A549 (cell line): ENCODE data around the gene ZNF740. TPM values are rescaled to one million over a fixed set of nuclear protein-coding genes. Genes with fewer than 3 reads are reported as not detected.

Experiments used
- ATAC-seq, 2 experiments: fragments of 200-7000 bp in 1 of 2; fragments of >200 bp in 1 of 2; cut with Nextera tagmentation in 1 of 2; cut with Tn5 transposase in 1 of 2; 3 replicates each; pipeline versions ENCODE4 v1.8.0 to v1.9.1; 2018 to 2020; ENCODE audit warnings: mild to moderate bottlenecking in 1 of 2, moderate library complexity in 1 of 2
- CTCF ChIA-PET: fragments of 300-600 bp; sonication (Branson Sonifier 250); formaldehyde crosslinking; extraction: SDS; loops from one replicate; lab custom pipeline; 2021; ENCODE audit warnings: antibody characterized with exemption, inconsistent platforms; lab: Yijun Ruan, JAX
- POLR2A ChIA-PET: fragments of 350-600 bp; formaldehyde crosslinking; extraction: SDS; loops from one replicate; lab custom pipeline; 2021; ENCODE audit warnings: antibody characterized with exemption, inconsistent platforms; lab: Yijun Ruan, JAX
- DNase-seq, 2 experiments: peaks; one replicate each; pipeline versions ENCODE4 v3.0.0 to v3.0.0-alpha.2; 2011 to 2016; ENCODE audit warnings: low read depth in 1 of 2, low spot score in 1 of 2
- FAIRE-seq: peaks from 2 replicates; lab custom pipeline; 2011; peaks lifted over from hg19 to GRCh38; lab: Jason Lieb, UNC
- H3K27ac ChIP-seq, 2 experiments: fragments of >200 bp; sonication (Bioruptor Twin); formaldehyde crosslinking; 3 replicates each; pipeline ENCODE4 v1.5.1; 2016 to 2017
- H3K4me1 ChIP-seq: fragments of >200 bp; sonication (Bioruptor Twin); formaldehyde crosslinking; 3 replicates; pipeline ENCODE4 v1.6.1; 2016
- H3K4me2 ChIP-seq: fragments of >200 bp; sonication (Bioruptor Twin); formaldehyde crosslinking; 3 replicates; pipeline ENCODE4 v1.6.1; 2016
- H3K4me3 ChIP-seq: fragments of >200 bp; sonication (Bioruptor Twin); formaldehyde crosslinking; 3 replicates; pipeline ENCODE4 v1.5.1; 2016
- H3K9me3 ChIP-seq: fragments of >200 bp; sonication (Bioruptor Twin); formaldehyde crosslinking; 3 replicates; pipeline ENCODE4 v1.6.1; 2016
- BHLHE40 ChIP-seq: IDR thresholded peaks from 2 replicates; pipeline ENCODE4 v1.6.1; 2012; ENCODE audit warnings: low read depth, low read length, inconsistent platforms
- CBX2 ChIP-seq: fragments of 200-600 bp; sonication (generic); IDR thresholded peaks from 2 replicates; pipeline ENCODE4 v1.6.1; 2016; ENCODE audit warnings: low read depth, mild to moderate bottlenecking, borderline replicate concordance
- CHD2 ChIP-seq: fragments of 150-350 bp; IDR thresholded peaks from 2 replicates; pipeline ENCODE4 v1.6.1; 2014; ENCODE audit warnings: low read length; ENCODE audit not compliant: partially characterized antibody
- E2F6 ChIP-seq: IDR thresholded peaks from 2 replicates; pipeline ENCODE4 v1.6.1; 2012; ENCODE audit warnings: low read depth, borderline replicate concordance
- FOSL2 ChIP-seq, 2 experiments: fragments of 450-650 bp in 1 of 2; fragments of >200 bp in 1 of 2; sonication (Bioruptor Twin) in 1 of 2; formaldehyde crosslinking; IDR thresholded peaks; 2 replicates each; pipeline versions ENCODE4 v1.5.0 to v1.6.1; 2016 to 2020; ENCODE audit warnings: mild to moderate bottlenecking in 1 of 2, moderate library complexity in 1 of 2
- GATA3 ChIP-seq: IDR thresholded peaks from 2 replicates; pipeline ENCODE4 v1.6.1; 2012; ENCODE audit warnings: borderline replicate concordance
- HDAC2 ChIP-seq: fragments of 200-600 bp; sonication (generic); IDR thresholded peaks from 2 replicates; pipeline ENCODE4 v1.6.1; 2016
- HMGXB4 ChIP-seq: fragments of 250-450 bp; sonication (Bioruptor Pico); IDR thresholded peaks from 2 replicates; pipeline ENCODE4 v1.5.0; 2021; ENCODE audit warnings: mild to moderate bottlenecking, moderate library complexity, borderline replicate concordance
- JUN ChIP-seq, 2 experiments: fragments of >200 bp; sonication (Bioruptor Twin); formaldehyde crosslinking; IDR thresholded peaks; 2 replicates in 1 of 2; 3 replicates in 1 of 2; pipeline ENCODE4 v1.6.1; 2016 to 2017
- JUNB ChIP-seq: fragments of >200 bp; sonication (Bioruptor Twin); formaldehyde crosslinking; IDR thresholded peaks from 2 replicates; pipeline ENCODE4 v1.6.1; 2016
- KDM1A ChIP-seq: fragments of 200-600 bp; sonication (generic); IDR thresholded peaks from 2 replicates; pipeline ENCODE4 v1.6.1; 2016; ENCODE audit warnings: low read depth, mild to moderate bottlenecking
- MAZ ChIP-seq: fragments of 150-350 bp; IDR thresholded peaks from 2 replicates; pipeline ENCODE4 v1.6.1; 2014; ENCODE audit warnings: antibody characterized with exemption, low read depth, low read length, borderline replicate concordance
- MYC ChIP-seq: IDR thresholded peaks from 2 replicates; pipeline ENCODE4 v1.6.1; 2012; ENCODE audit warnings: mild to moderate bottlenecking, inconsistent platforms, low read length, improper control_type of control experiment, borderline replicate concordance
- NR3C1 ChIP-seq: fragments of >200 bp; sonication (Bioruptor Twin); formaldehyde crosslinking; IDR thresholded peaks from 3 replicates; pipeline ENCODE4 v1.6.1; 2017
- POLR2AphosphoS2 ChIP-seq: conservative IDR thresholded peaks from 2 replicates; pipeline ENCODE4 v1.6.1; 2012; ENCODE audit warnings: low read length, improper control_type of control experiment, inconsistent platforms
- RFX5 ChIP-seq: fragments of 450-650 bp; IDR thresholded peaks from 2 replicates; pipeline ENCODE4 v1.7.1; 2014; ENCODE audit warnings: antibody characterized with exemption, mild to moderate bottlenecking, moderate library complexity
- RNF2 ChIP-seq: fragments of 200-600 bp; sonication (generic); IDR thresholded peaks from 2 replicates; pipeline ENCODE4 v1.6.1; 2016; ENCODE audit warnings: low read depth, mild to moderate bottlenecking, antibody characterized with exemption, moderate library complexity, borderline replicate concordance
- ZNF302 ChIP-seq: fragments of 250-450 bp; sonication (Bioruptor Pico); IDR thresholded peaks from 2 replicates; pipeline ENCODE4 v1.9.0; 2021; ENCODE audit warnings: inconsistent platforms, mild to moderate bottlenecking, moderate library complexity
- ZSCAN20 ChIP-seq: fragments of 250-450 bp; sonication (Bioruptor Pico); IDR thresholded peaks from 2 replicates; pipeline ENCODE4 v1.8.0; 2022; ENCODE audit warnings: mild to moderate bottlenecking, moderate library complexity
- WGBS: methylation state at CpG from one replicate; pipeline ENCODE4 v1.1.6; 2017; ENCODE audit errors: missing lambda C conversion rate; 5-methylcytosine and 5-hydroxymethylcytosine counted together
- polyA plus RNA-seq, 4 experiments: library from polyadenylated mRNA; depleted of rRNA in 3 of 4; stranded (reverse); fragments of >200 nt; fragmentation: RNase III in 1 of 4; extraction: RNeasy Plus Mini Kit Qiagen cat#74134 plus additional on column Dnase treatment in 1 of 4; gene quantifications; 2 replicates in 3 of 4; 3 replicates in 1 of 4; pipeline ENCODE4 v1.2.3, GENCODE V29; 2011 to 2017
- TF ChIP-seq, protein P1 (sequence below): fragments of >200 bp; sonication (Bioruptor Twin); formaldehyde crosslinking; IDR thresholded peaks from 3 replicates; pipeline ENCODE4 v1.5.1; 2016
- TF ChIP-seq, protein P2 (sequence below): fragments of 450-650 bp; IDR thresholded peaks from 2 replicates; pipeline ENCODE4 v1.6.1; 2014; ENCODE audit warnings: antibody characterized with exemption
- TF ChIP-seq, protein P3 (sequence below): fragments of 250-450 bp; sonication (Bioruptor Pico); IDR thresholded peaks from 2 replicates; pipeline ENCODE4 v1.5.0; 2020; ENCODE audit warnings: low read depth, mild to moderate bottlenecking, moderate library complexity

ZNF740 gene
- polyA plus RNA-seq, 2 of the 4 experiments (the other 2 are of a cell fraction) = 15.1 to 28.8 TPM

DNA sequence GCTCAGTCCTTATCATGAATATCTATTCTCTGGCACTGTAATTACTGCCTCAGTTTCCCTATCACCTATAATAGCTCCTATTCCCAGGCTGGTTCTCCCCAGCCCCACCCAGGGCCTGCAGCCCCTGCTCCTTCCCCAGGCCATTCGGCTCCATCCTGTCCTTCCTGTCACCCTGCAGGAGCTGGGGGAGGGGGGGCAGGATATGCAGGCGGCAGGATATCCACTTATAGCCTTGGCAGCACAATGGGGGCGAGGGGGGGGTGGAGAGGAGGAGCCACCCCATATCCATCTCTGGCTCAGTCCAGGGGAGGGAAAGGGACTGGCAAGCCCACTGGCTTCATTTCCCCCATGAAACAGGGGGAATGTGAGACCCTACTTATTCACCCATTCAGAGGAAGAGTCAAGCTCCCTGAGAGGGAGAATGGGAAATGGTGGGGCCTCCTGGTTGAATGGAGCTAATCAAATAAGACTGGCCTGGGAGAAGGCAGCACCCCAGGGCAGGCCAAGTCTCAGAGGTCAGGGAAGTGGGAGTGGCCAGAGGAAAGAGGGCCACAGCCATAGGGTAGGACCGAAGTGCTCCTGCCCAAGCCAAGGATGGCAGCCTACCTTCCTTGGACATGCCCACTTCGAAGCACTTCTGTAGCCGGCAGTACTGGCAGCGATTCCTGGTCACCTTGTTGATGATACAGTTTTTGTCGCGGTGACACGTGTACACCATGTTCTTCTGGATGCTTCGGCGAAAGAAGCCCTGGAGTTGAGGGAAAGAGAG lies 34.3 kb downstream of the ZNF740 start:
- TF ChIP-seq, protein P1, sequence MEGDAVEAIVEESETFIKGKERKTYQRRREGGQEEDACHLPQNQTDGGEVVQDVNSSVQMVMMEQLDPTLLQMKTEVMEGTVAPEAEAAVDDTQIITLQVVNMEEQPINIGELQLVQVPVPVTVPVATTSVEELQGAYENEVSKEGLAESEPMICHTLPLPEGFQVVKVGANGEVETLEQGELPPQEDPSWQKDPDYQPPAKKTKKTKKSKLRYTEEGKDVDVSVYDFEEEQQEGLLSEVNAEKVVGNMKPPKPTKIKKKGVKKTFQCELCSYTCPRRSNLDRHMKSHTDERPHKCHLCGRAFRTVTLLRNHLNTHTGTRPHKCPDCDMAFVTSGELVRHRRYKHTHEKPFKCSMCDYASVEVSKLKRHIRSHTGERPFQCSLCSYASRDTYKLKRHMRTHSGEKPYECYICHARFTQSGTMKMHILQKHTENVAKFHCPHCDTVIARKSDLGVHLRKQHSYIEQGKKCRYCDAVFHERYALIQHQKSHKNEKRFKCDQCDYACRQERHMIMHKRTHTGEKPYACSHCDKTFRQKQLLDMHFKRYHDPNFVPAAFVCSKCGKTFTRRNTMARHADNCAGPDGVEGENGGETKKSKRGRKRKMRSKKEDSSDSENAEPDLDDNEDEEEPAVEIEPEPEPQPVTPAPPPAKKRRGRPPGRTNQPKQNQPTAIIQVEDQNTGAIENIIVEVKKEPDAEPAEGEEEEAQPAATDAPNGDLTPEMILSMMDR = no peak
- TF ChIP-seq CBX2 (no peak), RNF2 (no peak), ZNF302 (CRISPR knock-in tag) (no peak), POLR2AphosphoS2 (no peak), E2F6 (no peak), CHD2 (no peak), RFX5 (no peak), KDM1A (no peak)
- TF ChIP-seq, protein P2, sequence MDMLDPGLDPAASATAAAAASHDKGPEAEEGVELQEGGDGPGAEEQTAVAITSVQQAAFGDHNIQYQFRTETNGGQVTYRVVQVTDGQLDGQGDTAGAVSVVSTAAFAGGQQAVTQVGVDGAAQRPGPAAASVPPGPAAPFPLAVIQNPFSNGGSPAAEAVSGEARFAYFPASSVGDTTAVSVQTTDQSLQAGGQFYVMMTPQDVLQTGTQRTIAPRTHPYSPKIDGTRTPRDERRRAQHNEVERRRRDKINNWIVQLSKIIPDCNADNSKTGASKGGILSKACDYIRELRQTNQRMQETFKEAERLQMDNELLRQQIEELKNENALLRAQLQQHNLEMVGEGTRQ = no peak
- ATAC-seq = no peak
- no peak for FAIRE-seq
- DNase-seq = no peak
- no peaks in the 10 kb centered on the region for H3K9me3 ChIP-seq
- H3K4me2 ChIP-seq = no peak overlapping the region
- H3K4me1 ChIP-seq = peaks cover 31% of the 10 kb centered on the region
- no peak overlapping the region for H3K27ac ChIP-seq
- 88% methylated on average over 12 of the region's 12 CpGs for WGBS
- POLR2A ChIA-PET = interaction anchor here (1.4 kb wide), 1 partner anchor 38 kb away, joined by 3 read pairs; no protein-coding TSS in a partner anchor
- CTCF ChIA-PET = interaction anchor here (0.7 to 33.2 kb wide), 19 partner anchors 9 to 167 kb away, joined by 3 to 1046 read pairs (median 38); partner anchors contain the start of genes AAAS, ESPL1, MYG1 and PFDN5
- H3K4me3 ChIP-seq = no peak overlapping the region

- 96% methylated on average over 8 of the region's 8 CpGs for WGBS
- ATAC-seq = no peak
- FAIRE-seq = no peak
- Histone ChIP-seq H3K4me2 (no peak overlapping the region), H3K4me1 (peaks cover 31% of the 10 kb centered on the region), H3K27ac (no peak overlapping the region), H3K9me3 (no peaks in the 10 kb centered on the region), H3K4me3 (no peak overlapping the region)
- TF ChIP-seq, protein P2 = no peak
- TF ChIP-seq JUN (IDR thresholded peaks at IDR 0.05) = no peak
- no peak for TF ChIP-seq GATA3
- no peak for TF ChIP-seq BHLHE40
- no peak for TF ChIP-seq RNF2
- TF ChIP-seq FOSL2 (IDR thresholded peaks at IDR 0.05) = no peak
- no peak for TF ChIP-seq FOSL2 (CRISPR knock-in tag; IDR thresholded peaks at IDR 0.05)
- TF ChIP-seq POLR2AphosphoS2 = no peak
- no peak for TF ChIP-seq E2F6
- TF ChIP-seq HMGXB4 (CRISPR knock-in tag) = no peak
- TF ChIP-seq JUNB = no peak
- TF ChIP-seq NR3C1 = no peak
- TF ChIP-seq MYC = no peak
- TF ChIP-seq, protein P3, sequence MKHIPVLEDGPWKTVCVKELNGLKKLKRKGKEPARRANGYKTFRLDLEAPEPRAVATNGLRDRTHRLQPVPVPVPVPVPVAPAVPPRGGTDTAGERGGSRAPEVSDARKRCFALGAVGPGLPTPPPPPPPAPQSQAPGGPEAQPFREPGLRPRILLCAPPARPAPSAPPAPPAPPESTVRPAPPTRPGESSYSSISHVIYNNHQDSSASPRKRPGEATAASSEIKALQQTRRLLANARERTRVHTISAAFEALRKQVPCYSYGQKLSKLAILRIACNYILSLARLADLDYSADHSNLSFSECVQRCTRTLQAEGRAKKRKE (CRISPR knock-in tag) = no peak
- no peak for TF ChIP-seq ZSCAN20 (CRISPR knock-in tag)
- TF ChIP-seq MAZ = no peak
- no peak for TF ChIP-seq CHD2
- no peak for TF ChIP-seq HDAC2
- ChIA-PET CTCF (interaction anchor here (0.7 to 33.2 kb wide), 11 partner anchors 9 to 137 kb away, joined by 3 to 1046 read pairs (median 103); partner anchors contain the start of genes AAAS, ESPL1, MYG1 and PFDN5), POLR2A (no interaction called here)
- DNase-seq = no peak
Measured at GRCh38 chr12:53215497-53215896, 35.0 kb downstream of the ZNF740 start.
